ENCODE data around the gene STRA6. TPM values are rescaled to one million over a fixed set of nuclear protein-coding genes. Genes with fewer than 3 reads are reported as not detected.

The STRA6 gene
- total RNA-seq, 1 experiment from 2014 or later, result 0.17 TPM

- no peak for DNase-seq (ENCODE audit: extremely low read depth, low read depth)
Observed at GRCh38 chr15:74135041-74135565, 67.5 kb downstream of the STRA6 start.

- DNase-seq (ENCODE audit: extremely low read depth, low read depth), result no peak
Observed at GRCh38 chr15:74134387-74135027, 68.1 kb downstream of the STRA6 start.

- no peak for DNase-seq (ENCODE audit: extremely low read depth, low read depth)
Observed at GRCh38 chr15:74133694-74134386, 68.7 kb downstream of the STRA6 start.

GRCh38 chr15:74132681-74133651 lies 69.6 kb downstream of the STRA6 start:
- DNase-seq (ENCODE audit: extremely low read depth, low read depth), result no peak

- DNase-seq (ENCODE audit: extremely low read depth, low read depth), result no peak
Observed at GRCh38 chr15:74131628-74132413, 70.8 kb downstream of the STRA6 start.

- no peak for DNase-seq (ENCODE audit: extremely low read depth, low read depth)
Observed at GRCh38 chr15:74130849-74131627, 71.5 kb downstream of the STRA6 start.

- DNase-seq (ENCODE audit: extremely low read depth, low read depth), result no peak
Observed at GRCh38 chr15:74130155-74130848, 72.3 kb downstream of the STRA6 start, which contains the start of gene ISLR2. ISLR2 (plus strand) TSS chr15:74130586; CDS start chr15:74132755, 2,169 bp downstream.

GRCh38 chr15:74129586-74130154 lies 72.9 kb downstream of the STRA6 start:
- DNase-seq (ENCODE audit: extremely low read depth, low read depth), result no peak

Small RNAs within 50 kb of the gene (small RNA-seq; reads per million reads assigned to genes)
- gene RF00017, result 0 reads per million in 2 experiments

Other genes with a start within 250 kb of the STRA6 start
- gene STOML1, start 210.5 kb downstream of the STRA6 start, total RNA-seq (2014; rRNA removed; shearing (Covaris generic)), result 4.3 and 6.3 TPM in 2 replicates
- 9.6 and 10.1 TPM in 2 replicates for gene PML, start 208.1 kb downstream of the STRA6 start, total RNA-seq (2014; rRNA removed; shearing (Covaris generic))
- gene GOLGA6A, start 120.2 kb downstream of the STRA6 start, total RNA-seq (2014; rRNA removed; shearing (Covaris generic)), result not detected in 2 replicates
- gene ISLR2, start 72.2 kb downstream of the STRA6 start, total RNA-seq (2014; rRNA removed; shearing (Covaris generic)), result not detected in 2 replicates
- not detected in 2 replicates for gene ISLR, start 29.1 kb downstream of the STRA6 start, total RNA-seq (2014; rRNA removed; shearing (Covaris generic))
- 0.12 TPM in 1 of 2 replicates, not detected in the other for gene CCDC33, start 33.5 kb upstream of the STRA6 start, total RNA-seq (2014; rRNA removed; shearing (Covaris generic))
- not detected in 2 replicates for gene CYP11A1, start 164.9 kb upstream of the STRA6 start, total RNA-seq (2014; rRNA removed; shearing (Covaris generic))
- 0.12 and 0.20 TPM in 2 replicates for gene SEMA7A, start 231.2 kb upstream of the STRA6 start, total RNA-seq (2014; rRNA removed; shearing (Covaris generic))

All from NCI-H460 (cell line).